Skeletal muscle tissue (tissue), 4 donors: ENCODE measurements around the gene MPV17L2. TPM values are rescaled to one million over a fixed set of nuclear protein-coding genes. Genes with fewer than 3 reads are reported as not detected.

Source experiments
- H3K27ac ChIP-seq: one replicate; pipeline ENCODE4 v1.7.0; 2013; ENCODE audit warnings: mild to moderate bottlenecking, low read depth, low read length, inconsistent platforms
- H3K27me3 ChIP-seq, 3 donors: one replicate each; pipeline ENCODE4 v1.7.0; 2013; ENCODE audit warnings: low read length in 3 of 3; ENCODE audit not compliant: control insufficient read depth in 3 of 3, insufficient read depth in 3 of 3
- H3K36me3 ChIP-seq, 3 donors: one replicate each; pipeline ENCODE4 v1.7.0; 2013; ENCODE audit warnings: low read length in 3 of 3; ENCODE audit not compliant: control insufficient read depth in 3 of 3, insufficient read depth in 3 of 3
- H3K4me1 ChIP-seq, 3 donors: one replicate each; pipeline ENCODE4 v1.7.0; 2013; ENCODE audit warnings: low read length in 3 of 3, mild to moderate bottlenecking in 3 of 3; ENCODE audit not compliant: control insufficient read depth in 3 of 3, insufficient read depth in 3 of 3
- H3K4me3 ChIP-seq, 3 donors: one replicate each; pipeline ENCODE4 v1.7.0; 2013; ENCODE audit warnings: low read length in 3 of 3
- H3K9ac ChIP-seq, 3 donors: one replicate each; pipeline ENCODE4 v1.7.0; 2013; ENCODE audit warnings: low read length in 3 of 3, mild to moderate bottlenecking in 3 of 3, moderate library complexity in 2 of 3, low read depth in 1 of 3
- H3K9me3 ChIP-seq, 3 donors: one replicate each; pipeline ENCODE4 v1.7.0; 2013; ENCODE audit warnings: low read length in 3 of 3; ENCODE audit not compliant: control insufficient read depth in 3 of 3
- total RNA-seq: library from RNA; depleted of rRNA; stranded (reverse); fragments of >200 nt; gene quantifications from one replicate; pipeline ENCODE4 v1.2.3, GENCODE V29; 2014
- donor health status: Osteomylitis.

MPV17L2 gene
- total RNA-seq, 1 donor from 2014 or later = 4.2 TPM

GRCh38 chr19:18229915-18230314 lies 36.9 kb downstream of the MPV17L2 start:
- H3K27ac ChIP-seq = no peak overlapping the region
- peaks cover 0 to 8% (median 0%) of the 10 kb centered on the region in 3 donors for H3K9me3 ChIP-seq
- H3K4me1 ChIP-seq = peaks cover 27 to 40% (median 35%) of the 10 kb centered on the region in 3 donors
- no peak overlapping the region for H3K4me3 ChIP-seq
- no peaks in the 10 kb centered on the region for H3K36me3 ChIP-seq
- no peak overlapping the region for H3K9ac ChIP-seq
- peaks cover 16 to 38% (median 38%) of the 10 kb centered on the region in 3 donors for H3K27me3 ChIP-seq

DNA sequence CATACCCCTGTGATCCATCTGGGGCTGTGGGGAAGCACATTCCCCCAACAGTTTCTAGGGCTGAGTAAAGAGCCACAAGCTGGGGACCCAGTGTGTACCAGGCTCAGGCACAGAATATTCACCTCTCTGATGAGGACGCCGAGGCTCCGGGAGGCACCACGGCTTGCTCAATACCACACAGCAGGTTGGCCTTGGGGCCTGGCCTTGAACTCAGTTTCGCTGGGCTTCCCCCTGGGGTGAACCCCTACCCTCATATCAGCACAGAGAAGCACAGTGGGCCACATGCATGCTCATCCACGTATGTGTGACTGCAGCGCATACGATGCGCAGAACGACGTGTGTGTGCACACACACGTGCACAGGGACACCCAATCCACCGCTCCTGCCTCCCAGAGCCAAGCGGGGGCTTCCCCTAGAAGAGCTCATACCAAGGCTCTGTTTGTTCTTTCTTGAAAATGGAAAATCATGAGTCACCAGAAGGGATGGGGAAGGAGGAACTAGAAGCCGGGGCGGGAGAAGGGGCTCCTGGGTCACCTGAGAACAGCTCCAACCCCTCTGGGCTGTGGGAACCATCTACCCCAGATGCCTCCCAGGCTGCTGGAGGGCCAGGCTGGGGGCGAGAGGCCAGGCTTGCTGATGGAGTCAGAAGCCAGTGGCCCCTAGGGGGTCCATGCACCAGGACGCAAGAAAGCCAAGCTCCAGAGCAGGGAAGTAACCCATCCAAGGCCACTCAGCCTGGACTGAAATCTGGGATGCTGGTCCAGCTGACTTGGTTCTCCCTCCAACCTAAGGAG lies 38.1 kb downstream of the MPV17L2 start:
- Histone ChIP-seq H3K27me3 (peaks cover 16 to 34% (median 26%) of the 10 kb centered on the region in 3 donors), H3K27ac (no peak overlapping the region), H3K9ac (no peak overlapping the region), H3K4me1 (peaks cover 19 to 28% (median 23%) of the 10 kb centered on the region in 3 donors), H3K36me3 (no peaks in the 10 kb centered on the region), H3K9me3 (peaks cover 0 to 8% (median 0%) of the 10 kb centered on the region in 3 donors), H3K4me3 (no peak overlapping the region)

GRCh38 chr19:18231775-18232174 lies 38.8 kb downstream of the MPV17L2 start:
- H3K4me3 ChIP-seq = no peak overlapping the region
- H3K9me3 ChIP-seq = peaks cover 0 to 8% (median 0%) of the 10 kb centered on the region in 3 donors
- H3K36me3 ChIP-seq = no peaks in the 10 kb centered on the region
- no peak overlapping the region for H3K27ac ChIP-seq
- peaks cover 17 to 28% (median 23%) of the 10 kb centered on the region in 3 donors for H3K4me1 ChIP-seq
- H3K27me3 ChIP-seq = peaks cover 16 to 38% (median 26%) of the 10 kb centered on the region in 3 donors
- no peak overlapping the region for H3K9ac ChIP-seq

GRCh38 chr19:18232540-18233223 lies 39.7 kb downstream of the MPV17L2 start:
- peaks cover 0 to 8% (median 0%) of the 10 kb centered on the region in 3 donors for H3K9me3 ChIP-seq
- no peak overlapping the region for H3K4me3 ChIP-seq
- H3K27ac ChIP-seq = no peak overlapping the region
- H3K27me3 ChIP-seq = peaks cover 16 to 39% (median 22%) of the 10 kb centered on the region in 3 donors
- peaks cover 9 to 19% (median 15%) of the 10 kb centered on the region in 3 donors for H3K4me1 ChIP-seq
- H3K36me3 ChIP-seq = no peaks in the 10 kb centered on the region
- no peak overlapping the region for H3K9ac ChIP-seq

DNA sequence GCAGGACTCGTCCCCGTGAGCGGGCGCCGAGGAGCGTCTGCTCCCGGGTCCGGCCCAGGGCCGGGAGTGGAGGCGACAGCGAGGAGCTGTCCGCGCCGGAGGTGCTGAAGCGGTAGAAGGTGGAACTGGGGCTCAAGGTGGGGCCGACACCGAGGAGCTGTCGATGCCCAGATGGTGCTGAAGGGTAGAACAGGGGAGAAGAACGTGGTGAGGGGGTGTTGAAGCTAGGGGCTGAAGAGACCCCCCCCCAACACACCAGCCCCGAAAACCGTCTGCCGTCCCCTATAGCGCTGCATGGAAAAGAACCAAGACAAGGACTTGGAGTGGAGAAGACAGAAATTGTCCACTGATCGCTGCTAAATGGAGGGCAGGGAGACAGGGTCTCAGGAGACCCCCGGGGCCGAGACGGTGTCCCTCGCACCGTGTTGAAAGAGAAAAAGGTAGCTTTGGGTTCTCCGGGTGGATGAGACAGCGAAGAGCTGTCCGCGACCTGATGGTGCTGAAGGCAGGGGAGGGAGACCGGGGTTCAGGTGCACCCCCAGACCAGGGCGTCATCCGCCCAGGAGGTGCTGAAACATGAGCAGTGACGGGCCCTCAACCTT lies 40.3 kb downstream of the MPV17L2 start:
- Histone ChIP-seq H3K27me3 (peaks cover 16 to 39% (median 22%) of the 10 kb centered on the region in 3 donors), H3K4me3 (no peak overlapping the region), H3K9ac (no peak overlapping the region), H3K27ac (no peak overlapping the region), H3K36me3 (no peaks in the 10 kb centered on the region), H3K9me3 (peaks cover 0 to 8% (median 0%) of the 10 kb centered on the region in 3 donors), H3K4me1 (peaks cover 4 to 12% (median 9%) of the 10 kb centered on the region in 3 donors)

DNA sequence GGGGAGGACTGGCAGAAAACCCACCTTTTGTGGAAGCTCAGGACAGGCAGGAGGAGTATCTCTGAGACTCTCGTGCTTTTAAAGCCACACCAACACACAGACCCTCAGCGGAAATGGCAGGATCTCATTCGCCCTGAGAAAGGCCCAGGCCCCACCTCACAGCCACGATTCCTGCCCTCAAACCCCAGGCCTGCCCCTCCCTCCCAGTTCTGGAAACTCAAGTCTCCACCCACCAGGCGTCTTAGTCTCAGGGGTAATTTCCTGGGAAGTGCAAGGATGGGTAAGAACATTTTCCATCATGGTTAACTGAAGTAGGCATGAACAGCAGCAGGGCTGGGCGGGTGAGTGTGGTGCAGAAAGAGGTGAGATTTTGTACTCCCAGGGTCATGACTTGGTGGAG lies 41.2 kb downstream of the MPV17L2 start:
- Histone ChIP-seq H3K9ac (no peak overlapping the region), H3K27ac (no peak overlapping the region), H3K4me1 (peaks cover 0 to 9% (median 5%) of the 10 kb centered on the region in 3 donors), H3K9me3 (peaks cover 0 to 8% (median 0%) of the 10 kb centered on the region in 3 donors), H3K4me3 (no peak overlapping the region), H3K27me3 (peaks cover 16 to 39% (median 22%) of the 10 kb centered on the region in 3 donors), H3K36me3 (no peaks in the 10 kb centered on the region)

DNA sequence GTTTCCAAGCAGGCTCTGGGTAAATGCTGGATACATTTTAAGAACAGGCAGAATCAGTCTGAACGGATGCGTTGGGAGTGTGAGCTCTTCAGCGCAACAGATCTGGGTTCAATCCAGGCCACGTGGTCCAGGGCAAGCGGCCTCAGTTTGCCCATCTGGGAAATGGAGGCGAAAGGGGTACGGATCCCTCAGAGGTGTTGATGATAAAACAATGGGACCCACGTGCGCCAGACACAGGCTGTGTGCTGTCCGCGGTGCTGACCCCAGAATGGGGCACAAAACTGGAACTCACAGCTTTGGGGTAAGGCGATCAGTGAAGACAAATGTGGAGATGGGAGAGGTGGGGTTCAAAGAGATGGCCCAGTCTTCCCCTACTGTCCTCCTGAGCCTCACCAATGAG lies 46.3 kb downstream of the MPV17L2 start:
- Histone ChIP-seq H3K27me3 (peaks cover 0 to 11% (median 2%) of the 10 kb centered on the region in 3 donors), H3K4me1 (no peaks in the 10 kb centered on the region)

DNA sequence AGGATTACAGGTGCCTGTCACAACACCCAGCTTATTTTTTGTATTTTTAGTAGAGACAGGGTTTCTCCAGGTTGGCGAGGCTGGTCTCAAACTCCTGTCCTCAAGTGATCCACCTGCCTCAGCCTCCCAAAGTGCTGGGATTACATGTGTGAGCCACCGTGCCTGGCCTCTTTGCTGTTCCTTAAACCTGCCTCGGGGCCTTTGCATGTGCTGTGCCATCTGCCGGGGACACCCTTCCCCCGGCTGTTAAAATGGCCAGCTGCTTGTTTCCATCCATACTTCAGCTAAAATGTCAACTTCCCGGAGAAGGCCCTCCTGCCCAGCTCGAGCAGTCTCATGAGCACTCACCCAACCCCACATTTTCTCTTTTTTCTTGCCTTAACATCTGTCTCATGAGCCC lies 52.3 kb downstream of the MPV17L2 start:
- Histone ChIP-seq H3K36me3 (no peaks in the 10 kb centered on the region), H3K9ac (no peak overlapping the region), H3K4me1 (peaks cover 0 to 5% (median 0%) of the 10 kb centered on the region in 3 donors)

More for the DNA sequence above, 46.3 kb downstream of the MPV17L2 start:
- Histone ChIP-seq H3K36me3 (no peaks in the 10 kb centered on the region), H3K9me3 (no peaks in the 10 kb centered on the region), H3K27ac (no peak overlapping the region), H3K4me3 (no peak overlapping the region), H3K9ac (no peak overlapping the region)

More for the DNA sequence above, 52.3 kb downstream of the MPV17L2 start:
- Histone ChIP-seq H3K27me3 (peaks cover 0 to 7% (median 0%) of the 10 kb centered on the region in 3 donors), H3K4me3 (no peak overlapping the region), H3K27ac (no peak overlapping the region), H3K9me3 (no peaks in the 10 kb centered on the region)
